GM12878 (cell line): Measurements from ENCODE around the gene ZC3H12D. TPM values are rescaled to one million over a fixed set of nuclear protein-coding genes. Genes with fewer than 3 reads are reported as not detected.

Experiments used
- CBFB ChIP-seq: IDR thresholded peaks from 2 replicates; pipeline ENCODE4 v1.6.1; 2016; ENCODE audit warnings: antibody characterized with exemption, low read depth
- CHD1 ChIP-seq: IDR thresholded peaks from 2 replicates; pipeline ENCODE4 v1.6.1; 2012; ENCODE audit warnings: low read depth, low read length, improper control_type of control experiment
- CHD2 ChIP-seq: IDR thresholded peaks from 2 replicates; pipeline ENCODE4 v1.6.1; 2011; ENCODE audit warnings: low read depth, low read length, improper control_type of control experiment, borderline replicate concordance
- CHD4 ChIP-seq: fragments of 200-600 bp; sonication (generic); IDR thresholded peaks from 2 replicates; pipeline ENCODE4 v1.6.1; 2016; ENCODE audit warnings: mild to moderate bottlenecking
- ELK1 ChIP-seq: IDR thresholded peaks from 2 replicates; pipeline ENCODE4 v1.6.1; 2012; ENCODE audit warnings: low read depth, low read length, improper control_type of control experiment
- HDGF ChIP-seq: fragments of 450-650 bp; IDR thresholded peaks from 2 replicates; pipeline ENCODE4 v1.6.1; 2016; ENCODE audit warnings: antibody characterized with exemption
- HSF1 ChIP-seq: fragments of 150-350 bp; IDR thresholded peaks from 2 replicates; pipeline ENCODE4 v1.6.1; 2014; ENCODE audit warnings: mild to moderate bottlenecking, low read depth, low read length
- JUND ChIP-seq: IDR thresholded peaks from 2 replicates; pipeline ENCODE4 v1.6.1; 2012; ENCODE audit warnings: low read depth, mild to moderate bottlenecking, low read length, improper control_type of control experiment, moderate library complexity
- KDM1A ChIP-seq: fragments of 200-600 bp; sonication (generic); IDR thresholded peaks from 2 replicates; pipeline ENCODE4 v1.6.1; 2016; ENCODE audit warnings: borderline replicate concordance
- MYC ChIP-seq: IDR thresholded peaks from 2 replicates; pipeline ENCODE4 v1.6.1; 2011; ENCODE audit warnings: mild to moderate bottlenecking, low read length, moderate library complexity, inconsistent platforms; ENCODE audit not compliant: insufficient read depth, insufficient replicate concordance, insufficient read length, severe bottlenecking
- NFYB ChIP-seq: IDR thresholded peaks from 2 replicates; pipeline ENCODE4 v1.6.1; 2011; ENCODE audit warnings: low read depth, mild to moderate bottlenecking, low read length, improper control_type of control experiment, moderate library complexity; ENCODE audit not compliant: insufficient read depth
- NKRF ChIP-seq: fragments of 450-650 bp; conservative IDR thresholded peaks from 2 replicates; pipeline ENCODE4 v1.6.1; 2017; ENCODE audit warnings: mild to moderate bottlenecking, moderate library complexity
- PAX8 ChIP-seq: fragments of 450-650 bp; IDR thresholded peaks from 2 replicates; pipeline ENCODE4 v1.6.1; 2017; ENCODE audit warnings: mild to moderate bottlenecking, moderate library complexity
- POLR2AphosphoS5 ChIP-seq: IDR thresholded peaks from 2 replicates; pipeline ENCODE4 v1.6.1; 2011; ENCODE audit warnings: mild to moderate bottlenecking, low read length, inconsistent platforms
- RB1 ChIP-seq: fragments of 450-650 bp; formaldehyde crosslinking; IDR thresholded peaks from 2 replicates; pipeline ENCODE4 v1.6.1; 2017; ENCODE audit warnings: mild to moderate bottlenecking, borderline replicate concordance
- ZNF274 ChIP-seq: IDR thresholded peaks from one replicate; pipeline ENCODE4 v1.8.0; 2011; ENCODE audit not compliant: insufficient read length, insufficient read depth
- ZNF622 ChIP-seq: fragments of 450-650 bp; IDR thresholded peaks from 2 replicates; pipeline ENCODE4 v1.6.1; 2017; ENCODE audit warnings: mild to moderate bottlenecking, inconsistent platforms
- polyA plus RNA-seq, 11 experiments: library from polyadenylated mRNA; depleted of rRNA in 4 of 11; unstranded in 6 of 11; stranded (reverse) in 5 of 11; fragments of >200 nt; fragmentation: Nextera tagmentation in 4 of 11; fragmentation: Illumina TruSeq in 1 of 11; extraction: Ambion mirVana in 4 of 11; extraction: Trizol in 1 of 11; gene quantifications; 1 replicate in 1 of 11; 2 replicates in 10 of 11; pipeline versions ENCODE4 v1.2.1 to v1.2.3, GENCODE V29; 2011 to 2016; ENCODE audit warnings: inconsistent platforms in 2 of 11, missing spikeins in 2 of 11, low read depth in 1 of 11
- total RNA-seq, 4 experiments: library from RNA; depleted of rRNA in 3 of 4; stranded (reverse); fragments of >200 nt in 3 of 4; fragmentation: Illumina TruSeq in 1 of 4; extraction: Trizol in 1 of 4; gene quantifications; 2 replicates each; pipeline versions ENCODE4 v1.2.1 to v1.2.3, GENCODE V29; 2013 to 2021
- TF ChIP-seq, protein P1 (sequence below): fragments of 450-650 bp; IDR thresholded peaks from 2 replicates; pipeline ENCODE4 v1.6.1; 2017; ENCODE audit warnings: mild to moderate bottlenecking, moderate library complexity
- TF ChIP-seq, protein P2 (sequence below): fragments of 450-650 bp; IDR thresholded peaks from 2 replicates; pipeline ENCODE4 v1.6.1; 2014; ENCODE audit warnings: mild to moderate bottlenecking

ZC3H12D gene
- total and polyA plus RNA-seq, 10 of the 15 experiments (the other 5 are each of a cell fraction or from before 2014, with no cell fraction given): 1.4 to 29.7 (median 8.8) TPM

DNA sequence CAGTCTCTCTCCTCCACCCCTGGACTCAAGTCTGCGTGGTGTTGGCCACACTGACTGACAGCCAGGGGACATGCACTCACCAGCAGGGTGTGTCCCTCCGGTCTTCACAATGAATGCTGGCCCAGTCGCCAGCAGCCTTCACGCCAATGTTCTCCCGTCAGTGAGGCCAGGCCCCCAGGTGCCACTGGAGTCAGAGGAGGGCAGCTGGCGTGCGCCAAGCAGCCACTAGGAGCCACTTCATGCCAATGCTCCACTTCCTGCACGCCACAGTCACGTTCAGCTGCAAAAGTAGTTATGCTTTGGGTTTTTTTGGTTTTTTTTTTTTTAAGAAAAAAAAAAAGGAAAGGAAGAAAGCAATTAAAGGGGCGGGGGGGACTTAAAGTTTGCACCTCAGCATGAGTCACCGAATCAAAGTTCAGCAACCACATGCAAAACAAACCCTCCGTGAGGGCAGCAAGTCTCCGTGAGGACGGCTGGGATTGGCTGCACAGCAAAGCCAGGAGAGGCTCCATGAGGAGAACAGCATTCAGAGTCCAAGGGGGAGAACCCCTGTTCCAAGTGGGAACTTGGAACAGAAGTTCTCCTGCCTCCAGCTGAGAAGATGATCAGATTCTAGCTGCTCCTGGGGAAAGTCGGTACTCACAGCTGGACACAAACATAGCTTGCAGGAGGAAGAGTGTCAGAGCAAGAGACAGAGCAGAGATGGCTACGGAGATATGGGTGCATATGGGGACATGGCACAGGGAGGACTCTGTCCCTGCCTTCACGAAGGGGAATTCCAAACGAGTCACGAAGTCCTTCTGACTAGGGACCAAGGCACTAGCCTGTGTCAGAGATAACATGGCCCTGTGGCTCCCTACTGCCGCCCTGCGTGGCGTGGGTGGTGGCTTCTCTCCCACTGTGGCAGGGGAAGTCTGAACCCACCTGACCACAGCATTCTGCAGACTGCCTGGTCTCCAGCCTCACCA, at the start of gene ZC3H12D (continued):
- TF ChIP-seq, protein P1, sequence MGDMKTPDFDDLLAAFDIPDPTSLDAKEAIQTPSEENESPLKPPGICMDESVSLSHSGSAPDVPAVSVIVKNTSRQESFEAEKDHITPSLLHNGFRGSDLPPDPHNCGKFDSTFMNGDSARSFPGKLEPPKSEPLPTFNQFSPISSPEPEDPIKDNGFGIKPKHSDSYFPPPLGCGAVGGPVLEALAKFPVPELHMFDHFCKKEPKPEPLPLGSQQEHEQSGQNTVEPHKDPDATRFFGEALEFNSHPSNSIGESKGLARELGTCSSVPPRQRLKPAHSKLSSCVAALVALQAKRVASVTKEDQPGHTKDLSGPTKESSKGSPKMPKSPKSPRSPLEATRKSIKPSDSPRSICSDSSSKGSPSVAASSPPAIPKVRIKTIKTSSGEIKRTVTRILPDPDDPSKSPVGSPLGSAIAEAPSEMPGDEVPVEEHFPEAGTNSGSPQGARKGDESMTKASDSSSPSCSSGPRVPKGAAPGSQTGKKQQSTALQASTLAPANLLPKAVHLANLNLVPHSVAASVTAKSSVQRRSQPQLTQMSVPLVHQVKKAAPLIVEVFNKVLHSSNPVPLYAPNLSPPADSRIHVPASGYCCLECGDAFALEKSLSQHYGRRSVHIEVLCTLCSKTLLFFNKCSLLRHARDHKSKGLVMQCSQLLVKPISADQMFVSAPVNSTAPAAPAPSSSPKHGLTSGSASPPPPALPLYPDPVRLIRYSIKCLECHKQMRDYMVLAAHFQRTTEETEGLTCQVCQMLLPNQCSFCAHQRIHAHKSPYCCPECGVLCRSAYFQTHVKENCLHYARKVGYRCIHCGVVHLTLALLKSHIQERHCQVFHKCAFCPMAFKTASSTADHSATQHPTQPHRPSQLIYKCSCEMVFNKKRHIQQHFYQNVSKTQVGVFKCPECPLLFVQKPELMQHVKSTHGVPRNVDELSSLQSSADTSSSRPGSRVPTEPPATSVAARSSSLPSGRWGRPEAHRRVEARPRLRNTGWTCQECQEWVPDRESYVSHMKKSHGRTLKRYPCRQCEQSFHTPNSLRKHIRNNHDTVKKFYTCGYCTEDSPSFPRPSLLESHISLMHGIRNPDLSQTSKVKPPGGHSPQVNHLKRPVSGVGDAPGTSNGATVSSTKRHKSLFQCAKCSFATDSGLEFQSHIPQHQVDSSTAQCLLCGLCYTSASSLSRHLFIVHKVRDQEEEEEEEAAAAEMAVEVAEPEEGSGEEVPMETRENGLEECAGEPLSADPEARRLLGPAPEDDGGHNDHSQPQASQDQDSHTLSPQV: no peak
- TF ChIP-seq HDGF (peak; percentile 80), ZNF274 (no peak), CHD1 (0 out of 2 replicates have a peak, but pooled peaks have one; percentile 17), CHD2 (peak; percentile 43; the same call in 1 of the 2 replicates), JUND (peak; percentile 42; the same call in 1 of the 2 replicates), MYC (no peak), PAX8 (no peak), HSF1 (no peak), NFYB (no peak), CBFB (peak; percentile 35; the same call in 1 of the 2 replicates), POLR2AphosphoS5 (peak; percentile 61), KDM1A (no peak), CHD4 (no peak), NKRF (peak; percentile 87), ELK1 (0 out of 2 replicates have a peak, but pooled peaks have one; percentile 51), ZNF622 (no peak), RB1 (0 out of 2 replicates have a peak, but pooled peaks have one; percentile 34)
- TF ChIP-seq, protein P2, sequence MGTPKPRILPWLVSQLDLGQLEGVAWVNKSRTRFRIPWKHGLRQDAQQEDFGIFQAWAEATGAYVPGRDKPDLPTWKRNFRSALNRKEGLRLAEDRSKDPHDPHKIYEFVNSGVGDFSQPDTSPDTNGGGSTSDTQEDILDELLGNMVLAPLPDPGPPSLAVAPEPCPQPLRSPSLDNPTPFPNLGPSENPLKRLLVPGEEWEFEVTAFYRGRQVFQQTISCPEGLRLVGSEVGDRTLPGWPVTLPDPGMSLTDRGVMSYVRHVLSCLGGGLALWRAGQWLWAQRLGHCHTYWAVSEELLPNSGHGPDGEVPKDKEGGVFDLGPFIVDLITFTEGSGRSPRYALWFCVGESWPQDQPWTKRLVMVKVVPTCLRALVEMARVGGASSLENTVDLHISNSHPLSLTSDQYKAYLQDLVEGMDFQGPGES: no peak
